ENCODE results near the gene PFN1. TPM values are rescaled to one million over a fixed set of nuclear protein-coding genes. Genes with fewer than 3 reads are reported as not detected.

Gene PFN1
- total and polyA plus RNA-seq, 2 of the 8 experiments (the other 6 are each of a cell fraction or from before 2014, with no cell fraction given) = 1,355 to 1,949 TPM

- TF ChIP-seq PHF8 (conservative IDR thresholded peaks at IDR 0.05; ENCODE audit: low read depth, low read length) (peak; percentile 84), SIX5 (IDR thresholded peaks at IDR 0.05; ENCODE audit: low read depth, low read length) (no peak), CHD2 (IDR thresholded peaks at IDR 0.05; ENCODE audit: low read length) (peak; percentile 100), SIN3A (conservative IDR thresholded peaks at IDR 0.05 in 1 of 2, IDR thresholded peaks at IDR 0.05 in 1 of 2; ENCODE audit: low read depth in 1 of 2, low read length in 2 of 2) (peak; percentile 79 to 90; a peak in 2 of 4 replicates), CBX8 (IDR thresholded peaks at IDR 0.05; ENCODE audit: borderline replicate concordance, low read depth, low read length) (no peak), SAP30 (IDR thresholded peaks at IDR 0.05; ENCODE audit: insufficient read depth, insufficient replicate concordance, low read length) (no peak), EGR1 (IDR thresholded peaks at IDR 0.05; ENCODE audit: borderline replicate concordance, low read depth, low read length) (no peak), RBBP5 (IDR thresholded peaks at IDR 0.05; ENCODE audit: borderline replicate concordance, low read depth, low read length) (peak; percentile 31; the same call in 1 of the 2 replicates), SP1 (IDR thresholded peaks at IDR 0.05; ENCODE audit: low read depth, low read length) (0 out of 2 replicates have a peak, but pooled peaks have one; percentile 7), POLR2AphosphoS5 (IDR thresholded peaks at IDR 0.05; ENCODE audit: low read depth, low read length) (peak; percentile 58; the same call in 1 of the 2 replicates), ASH2L (IDR thresholded peaks at IDR 0.05; ENCODE audit: low read length) (peak; percentile 9), CBX5 (IDR thresholded peaks at IDR 0.05; ENCODE audit: low read depth, low read length) (no peak), SP4 (IDR thresholded peaks at IDR 0.05; ENCODE audit: low read length) (no peak), YY1 (IDR thresholded peaks at IDR 0.05; ENCODE audit: low read depth, low read length) (0 out of 2 replicates have a peak, but pooled peaks have one; percentile 68), POU5F1 (IDR thresholded peaks at IDR 0.05; ENCODE audit: low read depth, low read length) (no peak), USF2 (IDR thresholded peaks at IDR 0.05; ENCODE audit: low read length) (no peak)
Observed at GRCh38 chr17:4939796-4940554, 8.4 kb downstream of the PFN1 start, which contains the start of the genes RNF167 and SLC25A11 (continued).

Measured in H1 (cell line).